ENCODE results near the gene KCTD18. TPM values are rescaled to one million over a fixed set of nuclear protein-coding genes. Genes with fewer than 3 reads are reported as not detected.

KCTD18 gene
- polyA plus RNA-seq, 1 of the 3 experiments (the other 2 are of a cell fraction): 8.0 TPM

GRCh38 chr2:200453853-200454534 is 55.9 kb downstream of the KCTD18 start (continued):
- TF ChIP-seq EP300 (IDR thresholded peaks at IDR 0.05; ENCODE audit: borderline replicate concordance in 1 of 2, low read depth in 1 of 2, low read length in 1 of 2) (no peak), REST (IDR thresholded peaks at IDR 0.05; ENCODE audit: low read depth, low read length) (no peak), TAF1 (IDR thresholded peaks at IDR 0.05; ENCODE audit: borderline replicate concordance, low read depth, low read length) (no peak)

- H3F3A ChIP-seq (replicated peaks; ENCODE audit: insufficient read depth): peaks cover 20% of the 10 kb centered on the region
- H3K27ac ChIP-seq (ENCODE audit: low read depth in 2 of 2, low read length in 1 of 2): no peak overlapping the region
- DNase-seq: no peak
- peaks cover 14 to 15% of the 10 kb centered on the region in 2 experiments; a peak in 3 of 4 replicates for H3K4me1 ChIP-seq (ENCODE audit: control insufficient read depth in 1 of 2, insufficient read depth in 2 of 2, low read depth in 1 of 2, low read length in 1 of 2)
- no peaks in the 10 kb centered on the region for H3K9me2 ChIP-seq
- H2AFZ ChIP-seq (ENCODE audit: low read depth): no peak overlapping the region
- peaks cover 13 to 33% of the 10 kb centered on the region in 2 experiments for H3K36me3 ChIP-seq (replicated peaks in 1 of 2; ENCODE audit: control insufficient read depth in 1 of 2, insufficient read depth in 2 of 2, low read length in 1 of 2)
- no peaks in the 10 kb centered on the region for H4K20me1 ChIP-seq (ENCODE audit: insufficient read depth)
- CTCF ChIA-PET: interaction anchor here (1.3 to 4.5 kb wide), 2 partner anchors 11 to 18 kb away, joined by 3 to 20 read pairs; no protein-coding TSS in a partner anchor
- H3K4me2 ChIP-seq: no peak overlapping the region
- H3K9ac ChIP-seq: no peak overlapping the region
- no peak overlapping the region for H3K4me3 ChIP-seq (ENCODE audit: low read depth in 2 of 2, low read length in 1 of 2)
- 100% methylated on average over 6 of the region's 8 CpGs for WGBS (ENCODE audit: low lambda C conversion rate)
- no peaks in the 10 kb centered on the region for H3K27me3 ChIP-seq (ENCODE audit: insufficient read depth)
- no peaks in the 10 kb centered on the region for H3K9me3 ChIP-seq
- H3K79me2 ChIP-seq (ENCODE audit: insufficient read depth): no peaks in the 10 kb centered on the region; the same call in 1 of the 2 replicates
- TF ChIP-seq TCF12 (IDR thresholded peaks at IDR 0.05) (no peak), RFX5 (IDR thresholded peaks at IDR 0.05; ENCODE audit: low read length) (no peak), MAX (IDR thresholded peaks at IDR 0.05; ENCODE audit: low read depth) (no peak), REST (IDR thresholded peaks at IDR 0.05; ENCODE audit: low read depth, low read length) (no peak), FOXM1 (IDR thresholded peaks at IDR 0.05; ENCODE audit: low read depth) (no peak), IRF3 (IDR thresholded peaks at IDR 0.05; ENCODE audit: low read depth, low read length) (no peak), SMC3 (IDR thresholded peaks at IDR 0.05; ENCODE audit: low read depth, low read length) (no peak), CHD2 (IDR thresholded peaks at IDR 0.05; ENCODE audit: low read length, partially characterized antibody) (no peak), NRF1 (IDR thresholded peaks at IDR 0.05; ENCODE audit: low read depth, low read length) (no peak), CTCF (IDR thresholded peaks at IDR 0.05) (no peak), TAF1 (IDR thresholded peaks at IDR 0.05; ENCODE audit: borderline replicate concordance, low read depth, low read length) (no peak), USF1 (IDR thresholded peaks at IDR 0.05; ENCODE audit: borderline replicate concordance, low read depth) (no peak), GATA2 (CRISPR knock-in tag; IDR thresholded peaks at IDR 0.05) (no peak)
- POLR2A ChIA-PET: interaction anchor here (0.6 kb wide), 1 partner anchor 232 kb away, joined by 3 read pairs; no protein-coding TSS in a partner anchor
These were observed 56.6 kb downstream of the KCTD18 start for GRCh38 chr2:200453142-200453852.

Measured in SK-N-SH (cell line).